ENCODE measurements around the gene NCS1.

The NCS1 gene

DNA sequence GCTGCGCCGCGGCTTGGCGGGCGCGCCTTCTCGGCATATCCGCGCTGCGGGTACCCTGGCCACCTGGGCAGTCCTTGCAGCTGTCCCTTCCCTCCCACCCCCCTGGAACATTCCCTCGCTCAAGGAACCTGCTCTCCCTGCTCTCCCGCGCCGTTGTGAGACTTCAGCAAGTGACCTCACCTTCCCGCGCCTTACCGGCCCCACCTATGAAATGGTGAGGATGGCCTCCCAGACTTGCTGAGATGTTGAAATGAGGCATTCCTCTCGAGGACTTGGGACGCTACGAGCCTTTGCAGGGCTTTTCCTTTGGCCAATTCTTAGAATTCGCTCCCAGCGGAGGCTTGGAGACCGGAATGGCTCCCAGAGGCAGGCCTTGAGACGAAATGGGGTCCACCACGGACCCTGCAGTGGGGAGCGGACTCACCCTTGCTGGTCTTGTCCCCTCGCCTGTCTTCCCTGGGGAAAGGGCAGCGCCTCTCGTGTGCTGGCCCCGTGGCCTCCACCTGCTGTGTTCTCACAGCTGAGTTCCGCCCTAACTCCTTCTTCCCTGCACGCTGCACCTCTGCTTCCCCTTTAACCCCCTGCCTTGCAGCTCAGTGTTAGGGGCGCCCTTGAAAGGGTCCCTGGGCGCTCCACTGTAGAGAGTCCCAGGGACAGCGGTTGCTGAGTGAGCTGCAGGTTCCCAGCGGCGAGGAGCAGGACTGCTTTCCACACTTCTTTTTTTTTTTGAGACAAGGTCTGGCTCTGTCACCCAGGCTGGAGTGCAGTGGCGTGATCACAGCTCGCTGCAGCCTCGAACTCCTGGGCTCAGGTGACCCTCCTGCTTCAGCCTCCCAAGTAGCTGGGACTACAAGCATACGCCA, 94.3 kb downstream of the NCS1 start:
- peaks cover 5% of the 10 kb centered on the region for H3K4me1 ChIP-seq (ENCODE audit: control insufficient read depth, low read depth, low read length)
- no peaks in the 10 kb centered on the region for H3K79me2 ChIP-seq (ENCODE audit: control insufficient read depth, insufficient read depth, low read length)
- peak overlapping the region; percentile 68 for H3K23ac ChIP-seq (ENCODE audit: low read length)
- H3K27me3 ChIP-seq (ENCODE audit: insufficient read depth, low read length, poor library complexity), result no peaks in the 10 kb centered on the region
- H2BK120ac ChIP-seq (ENCODE audit: low read depth, low read length), result no peak overlapping the region
- peak; percentile 90 for DNase-seq
- H3K79me1 ChIP-seq (ENCODE audit: low read length), result no peaks in the 10 kb centered on the region
- H3K36me3 ChIP-seq (ENCODE audit: control insufficient read depth, insufficient read depth, low read length), result no peaks in the 10 kb centered on the region
- no peak overlapping the region for H2BK15ac ChIP-seq (replicated peaks; ENCODE audit: low read depth)
- H3K56ac ChIP-seq (ENCODE audit: low read length), result peak overlapping the region; percentile 49
- H3K4me3 ChIP-seq (ENCODE audit: low read length), result no peak overlapping the region
- H2AK5ac ChIP-seq (ENCODE audit: low read length), result no peak overlapping the region
- H3K4me2 ChIP-seq (ENCODE audit: low read length), result peak overlapping the region; percentile 66
- no peak overlapping the region for H4K8ac ChIP-seq (ENCODE audit: low read depth, low read length)
- H2BK5ac ChIP-seq (ENCODE audit: low read length), result no peak overlapping the region
- WGBS (ENCODE audit: extremely low coverage, insufficient coverage, low lambda C conversion rate), result no CpG with 5 or more reads among the region's 41 CpGs
- no peak overlapping the region for H3K4ac ChIP-seq (ENCODE audit: low read depth, low read length)
- peak overlapping the region; percentile 49 for H3K9ac ChIP-seq (ENCODE audit: low read length)
- no peak overlapping the region for H3K27ac ChIP-seq (ENCODE audit: low read depth, low read length)
- H3K18ac ChIP-seq (ENCODE audit: low read length), result no peak overlapping the region
- no peak overlapping the region for H4K5ac ChIP-seq (ENCODE audit: low read length)

- no peaks in the 10 kb centered on the region for H3K27me3 ChIP-seq (ENCODE audit: insufficient read depth, low read length, poor library complexity)
- WGBS (ENCODE audit: extremely low coverage, insufficient coverage, low lambda C conversion rate), result no CpG with 5 or more reads among the region's 5 CpGs
Measured at GRCh38 chr9:130267930-130268329, 95.7 kb downstream of the NCS1 start.

DNA sequence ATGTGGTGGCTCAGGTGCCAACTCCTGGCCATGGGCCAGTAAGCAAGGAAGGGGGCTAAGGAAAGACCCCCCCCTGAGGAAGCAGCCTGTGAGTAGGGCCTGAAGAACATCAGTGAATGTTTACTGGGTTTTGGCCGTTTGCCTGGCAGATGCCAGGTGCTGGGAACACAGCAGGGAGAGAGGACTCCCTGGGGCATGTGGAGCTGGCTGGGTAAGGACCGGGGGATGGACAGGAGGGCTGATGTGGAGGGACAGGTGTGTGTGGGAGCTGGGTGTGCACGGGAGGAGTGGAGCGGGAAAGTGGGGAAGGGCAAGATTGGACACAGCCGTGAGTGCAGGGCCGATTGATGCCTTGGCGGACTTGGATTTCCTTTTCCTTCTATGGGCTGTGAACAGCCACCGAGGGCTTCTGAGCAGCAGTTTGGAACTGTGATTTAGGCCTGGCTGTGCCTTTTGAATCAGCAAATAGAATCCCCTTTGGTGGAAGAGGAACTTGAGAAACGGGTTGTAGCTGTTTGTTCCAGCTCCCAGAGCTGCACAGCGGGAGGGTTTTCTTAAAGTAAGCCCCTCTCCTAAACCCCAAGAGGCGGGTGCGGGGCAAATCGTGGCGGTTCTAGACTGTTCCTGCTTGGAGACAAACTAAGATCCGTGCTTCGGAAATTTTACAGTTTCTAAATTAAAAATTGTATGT, 96.5 kb downstream of the NCS1 start:
- peak; percentile 71 for DNase-seq
- H3K4ac ChIP-seq (ENCODE audit: low read depth, low read length), result no peak overlapping the region
- no peaks in the 10 kb centered on the region for H3K36me3 ChIP-seq (ENCODE audit: control insufficient read depth, insufficient read depth, low read length)
- no peak overlapping the region for H2BK5ac ChIP-seq (ENCODE audit: low read length)
- no peak overlapping the region for H4K5ac ChIP-seq (ENCODE audit: low read length)
- peak overlapping the region; percentile 82 for H3K56ac ChIP-seq (ENCODE audit: low read length)
- H2BK15ac ChIP-seq (replicated peaks; ENCODE audit: low read depth), result no peak overlapping the region
- H3K27me3 ChIP-seq (ENCODE audit: insufficient read depth, low read length, poor library complexity), result no peaks in the 10 kb centered on the region
- no peak overlapping the region for H2AK5ac ChIP-seq (ENCODE audit: low read length)
- WGBS (ENCODE audit: extremely low coverage, insufficient coverage, low lambda C conversion rate), result no CpG with 5 or more reads among the region's 16 CpGs
- H2BK120ac ChIP-seq (ENCODE audit: low read depth, low read length), result no peak overlapping the region
- peaks cover 5% of the 10 kb centered on the region for H3K4me1 ChIP-seq (ENCODE audit: control insufficient read depth, low read depth, low read length)
- no peak overlapping the region for H3K27ac ChIP-seq (ENCODE audit: low read depth, low read length)
- no peak overlapping the region for H3K4me3 ChIP-seq (ENCODE audit: low read length)
- no peak overlapping the region for H3K4me2 ChIP-seq (ENCODE audit: low read length)
- H3K9ac ChIP-seq (ENCODE audit: low read length), result peak overlapping the region; percentile 30
- peak overlapping the region; percentile 57 for H3K23ac ChIP-seq (ENCODE audit: low read length)
- no peaks in the 10 kb centered on the region for H3K79me1 ChIP-seq (ENCODE audit: low read length)
- H3K18ac ChIP-seq (ENCODE audit: low read length), result no peak overlapping the region
- no peak overlapping the region for H4K8ac ChIP-seq (ENCODE audit: low read depth, low read length)
- H3K79me2 ChIP-seq (ENCODE audit: control insufficient read depth, insufficient read depth, low read length), result no peaks in the 10 kb centered on the region

More at GRCh38 chr9:130267930-130268329, 95.7 kb downstream of the NCS1 start:
- no peak overlapping the region for H3K4ac ChIP-seq (ENCODE audit: low read depth, low read length)
- no peak overlapping the region for H4K5ac ChIP-seq (ENCODE audit: low read length)
- no peaks in the 10 kb centered on the region for H3K79me2 ChIP-seq (ENCODE audit: control insufficient read depth, insufficient read depth, low read length)
- no peaks in the 10 kb centered on the region for H3K36me3 ChIP-seq (ENCODE audit: control insufficient read depth, insufficient read depth, low read length)
- H3K4me2 ChIP-seq (ENCODE audit: low read length), result no peak overlapping the region
- no peak overlapping the region for H3K23ac ChIP-seq (ENCODE audit: low read length)
- no peak overlapping the region for H2BK15ac ChIP-seq (replicated peaks; ENCODE audit: low read depth)
- H3K18ac ChIP-seq (ENCODE audit: low read length), result no peak overlapping the region
- no peak overlapping the region for H3K27ac ChIP-seq (ENCODE audit: low read depth, low read length)
- no peak for DNase-seq
- no peak overlapping the region for H2BK120ac ChIP-seq (ENCODE audit: low read depth, low read length)
- no peak overlapping the region for H3K4me3 ChIP-seq (ENCODE audit: low read length)
- no peak overlapping the region for H2AK5ac ChIP-seq (ENCODE audit: low read length)
- no peak overlapping the region for H2BK5ac ChIP-seq (ENCODE audit: low read length)
- H4K8ac ChIP-seq (ENCODE audit: low read depth, low read length), result no peak overlapping the region
- peak overlapping the region; percentile 11 for H3K56ac ChIP-seq (ENCODE audit: low read length)
- no peak overlapping the region for H3K9ac ChIP-seq (ENCODE audit: low read length)
- no peaks in the 10 kb centered on the region for H3K79me1 ChIP-seq (ENCODE audit: low read length)
- peaks cover 5% of the 10 kb centered on the region for H3K4me1 ChIP-seq (ENCODE audit: control insufficient read depth, low read depth, low read length)

DNA sequence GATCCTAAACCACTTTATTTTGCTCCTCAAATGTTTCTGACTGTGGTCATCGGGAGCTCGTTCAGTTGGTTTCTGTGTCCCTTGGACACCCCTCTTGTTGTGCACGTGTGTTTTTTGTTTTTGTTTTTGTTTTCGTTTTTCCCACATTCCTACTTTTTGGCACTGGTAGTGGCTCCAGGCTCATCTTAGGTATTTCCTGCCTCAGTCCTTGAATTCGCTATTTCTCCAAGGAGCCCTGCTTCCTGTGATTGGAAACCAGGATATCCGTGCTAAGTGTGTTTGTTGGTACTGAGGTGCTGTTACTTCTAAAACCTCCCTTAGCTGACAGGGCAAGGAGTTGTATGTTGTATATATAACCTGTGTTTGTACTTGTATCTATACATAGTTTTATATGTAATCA, 99.3 kb downstream of the NCS1 start:
- H4K8ac ChIP-seq (ENCODE audit: low read depth, low read length), result no peak overlapping the region
- no peak overlapping the region for H2BK5ac ChIP-seq (ENCODE audit: low read length)
- no peak overlapping the region for H3K4ac ChIP-seq (ENCODE audit: low read depth, low read length)
- no peaks in the 10 kb centered on the region for H3K79me2 ChIP-seq (ENCODE audit: control insufficient read depth, insufficient read depth, low read length)
- DNase-seq, result no peak
- no peaks in the 10 kb centered on the region for H3K79me1 ChIP-seq (ENCODE audit: low read length)
- WGBS (ENCODE audit: extremely low coverage, insufficient coverage, low lambda C conversion rate), result no CpG with 5 or more reads among the region's 6 CpGs
- no peak overlapping the region for H3K23ac ChIP-seq (ENCODE audit: low read length)
- no peak overlapping the region for H3K18ac ChIP-seq (ENCODE audit: low read length)
- H3K27me3 ChIP-seq (ENCODE audit: insufficient read depth, low read length, poor library complexity), result no peaks in the 10 kb centered on the region
- H3K56ac ChIP-seq (ENCODE audit: low read length), result no peak overlapping the region
- no peak overlapping the region for H2AK5ac ChIP-seq (ENCODE audit: low read length)
- H3K4me2 ChIP-seq (ENCODE audit: low read length), result no peak overlapping the region
- no peak overlapping the region for H2BK120ac ChIP-seq (ENCODE audit: low read depth, low read length)
- no peaks in the 10 kb centered on the region for H3K36me3 ChIP-seq (ENCODE audit: control insufficient read depth, insufficient read depth, low read length)
- H3K27ac ChIP-seq (ENCODE audit: low read depth, low read length), result no peak overlapping the region
- H3K9ac ChIP-seq (ENCODE audit: low read length), result no peak overlapping the region
- H4K5ac ChIP-seq (ENCODE audit: low read length), result no peak overlapping the region
- H3K4me1 ChIP-seq (ENCODE audit: control insufficient read depth, low read depth, low read length), result peaks cover 5% of the 10 kb centered on the region
- no peak overlapping the region for H3K4me3 ChIP-seq (ENCODE audit: low read length)
- no peak overlapping the region for H2BK15ac ChIP-seq (replicated peaks; ENCODE audit: low read depth)

- Histone ChIP-seq H3K4me2 (ENCODE audit: low read length) (no peak overlapping the region), H2BK120ac (ENCODE audit: low read depth, low read length) (no peak overlapping the region), H4K8ac (ENCODE audit: low read depth, low read length) (no peak overlapping the region), H4K5ac (ENCODE audit: low read length) (no peak overlapping the region), H3K79me2 (ENCODE audit: control insufficient read depth, insufficient read depth, low read length) (no peaks in the 10 kb centered on the region), H3K4ac (ENCODE audit: low read depth, low read length) (no peak overlapping the region), H3K23ac (ENCODE audit: low read length) (no peak overlapping the region), H3K56ac (ENCODE audit: low read length) (no peak overlapping the region), H3K27ac (ENCODE audit: low read depth, low read length) (no peak overlapping the region), H3K18ac (ENCODE audit: low read length) (no peak overlapping the region), H3K36me3 (ENCODE audit: control insufficient read depth, insufficient read depth, low read length) (no peaks in the 10 kb centered on the region), H2BK15ac (replicated peaks; ENCODE audit: low read depth) (no peak overlapping the region), H3K9ac (ENCODE audit: low read length) (no peak overlapping the region), H3K27me3 (ENCODE audit: insufficient read depth, low read length, poor library complexity) (no peaks in the 10 kb centered on the region), H3K4me1 (ENCODE audit: control insufficient read depth, low read depth, low read length) (no peaks in the 10 kb centered on the region), H3K79me1 (ENCODE audit: low read length) (no peaks in the 10 kb centered on the region), H2AK5ac (ENCODE audit: low read length) (no peak overlapping the region), H3K4me3 (ENCODE audit: low read length) (no peak overlapping the region), H2BK5ac (ENCODE audit: low read length) (no peak overlapping the region)
- DNase-seq, result no peak
- WGBS (ENCODE audit: extremely low coverage, insufficient coverage, low lambda C conversion rate), result no CpG with 5 or more reads among the region's 9 CpGs
Measured at GRCh38 chr9:130275156-130275555, 103.0 kb downstream of the NCS1 start.
